Spleen (tissue), 7 donors: ENCODE data around the gene TM9SF3.

Experiments
- CTCF ChIP-seq, 11 experiments: fragments of 200-600 bp in 7 of 11; fragments of 450-650 bp in 4 of 11; sonication (generic) in 4 of 11; IDR thresholded peaks in 8 of 11; conservative IDR thresholded peaks in 3 of 11; 1 replicate in 7 of 11; 2 replicates in 4 of 11; pipeline versions ENCODE4 v1.4.0 to v1.8.0; 2016 to 2021; ENCODE audit warnings: antibody characterized with exemption in 11 of 11, inconsistent platforms in 4 of 11, mild to moderate bottlenecking in 1 of 11
- POLR2A ChIP-seq, 3 donors: fragments of 450-650 bp; IDR thresholded peaks; one replicate each; pipeline ENCODE4 v1.5.1; 2017; ENCODE audit warnings: antibody characterized with exemption in 3 of 3, mild to moderate bottlenecking in 1 of 3
- POLR2AphosphoS5 ChIP-seq, 3 donors: sonication (generic); formaldehyde crosslinking; IDR thresholded peaks; one replicate each; pipeline ENCODE4 v1.5.1; 2017; ENCODE audit warnings: antibody characterized with exemption in 3 of 3
- donor health status: DM: no; HTN: no; CAD: no; lungs with moderate emphysema.
- donor health status: DM: no; HTN: no; CAD: no.
- donor health status: DM: no; HTN: no; CAD: no.

- no peak for TF ChIP-seq POLR2A (IDR thresholded peaks at IDR 0.05)
- TF ChIP-seq CTCF (IDR thresholded peaks at IDR 0.05 in 8 of 11, conservative IDR thresholded peaks at IDR 0.05 in 3 of 11): no peak
- no peak for TF ChIP-seq POLR2AphosphoS5 (IDR thresholded peaks at IDR 0.05)
Observed at GRCh38 chr10:96613576-96613975, 26.8 kb upstream of the TM9SF3 start.
